Cardiac muscle cell (in vitro differentiated cells and primary cell): Measurements from ENCODE around the gene RICTOR. TPM values are rescaled to one million over a fixed set of nuclear protein-coding genes. Genes with fewer than 3 reads are reported as not detected.
"Not testable (repeated sequence)": the region's sequence is repeated elsewhere in the genome, so short reads cannot be mapped to it uniquely, and the experiment has no call there.

Experiments used
- DNase-seq, 2 donors: peaks; one replicate each; pipeline versions ENCODE4 v3.0.0 to v3.0.0-alpha.2; 2010 to 2017; ENCODE audit warnings: low read depth in 1 of 2, low spot score in 1 of 2
- H3K27ac ChIP-seq: fragments of 200-600 bp; sonication (generic); 2 replicates; pipeline ENCODE4 v1.5.1; 2016
- H3K27me3 ChIP-seq: fragments of 200-600 bp; sonication (generic); 2 replicates; pipeline ENCODE4 v1.6.0; 2016; ENCODE audit warnings: control low read depth
- H3K36me3 ChIP-seq: fragments of 200-600 bp; sonication (generic); 2 replicates; pipeline ENCODE4 v1.5.1; 2016; ENCODE audit warnings: control low read depth
- H3K4me1 ChIP-seq: fragments of 200-600 bp; sonication (generic); 2 replicates; pipeline ENCODE4 v1.8.1; 2017; ENCODE audit warnings: low read depth, mild to moderate bottlenecking, mixed run types
- H3K4me3 ChIP-seq: fragments of 200-600 bp; sonication (generic); 2 replicates; pipeline ENCODE4 v1.5.1; 2016; ENCODE audit warnings: mild to moderate bottlenecking
- H3K9me3 ChIP-seq: fragments of 200-600 bp; sonication (generic); 2 replicates; pipeline ENCODE4 v1.5.1; 2017; ENCODE audit warnings: low read depth, mild to moderate bottlenecking, control low read depth
- polyA plus RNA-seq: library from polyadenylated mRNA; unstranded; fragments of >200 nt; fragmentation: Nextera tagmentation; extraction: Ambion mirVana; gene quantifications from 2 replicates; pipeline ENCODE4 v1.2.1, GENCODE V29; 2016
- total RNA-seq: library from RNA; depleted of rRNA; stranded (reverse); fragments of >200 nt; gene quantifications from 2 replicates; pipeline ENCODE4 v1.2.3, GENCODE V29; 2016
- TF ChIP-seq, protein P1 (sequence below): IDR thresholded peaks from 2 replicates; pipeline ENCODE4 v1.5.1; 2012; ENCODE audit warnings: low read depth, mild to moderate bottlenecking, low read length

The RICTOR gene
- total and polyA plus RNA-seq, 2 experiments from 2014 or later = 6.0 to 20.6 TPM

DNA sequence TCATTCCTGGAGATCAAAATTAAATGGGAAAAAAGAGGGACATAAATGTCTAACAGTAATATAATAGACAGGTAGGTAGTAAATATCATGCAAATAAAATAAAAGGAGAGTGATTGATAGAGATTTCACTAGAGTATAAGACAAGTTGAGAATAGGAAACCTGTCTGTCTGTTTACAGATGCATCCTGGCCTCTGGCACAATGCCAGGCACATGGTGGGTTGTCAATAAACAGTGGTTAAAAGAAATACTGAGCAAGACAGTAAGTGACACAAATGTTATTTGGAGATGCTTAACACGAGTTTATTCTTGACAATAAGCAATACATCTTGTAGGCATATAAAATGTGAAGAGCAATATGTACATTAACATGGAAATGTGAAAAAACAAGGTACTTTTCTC is 33.3 kb downstream of the RICTOR start:
- TF ChIP-seq, protein P1, sequence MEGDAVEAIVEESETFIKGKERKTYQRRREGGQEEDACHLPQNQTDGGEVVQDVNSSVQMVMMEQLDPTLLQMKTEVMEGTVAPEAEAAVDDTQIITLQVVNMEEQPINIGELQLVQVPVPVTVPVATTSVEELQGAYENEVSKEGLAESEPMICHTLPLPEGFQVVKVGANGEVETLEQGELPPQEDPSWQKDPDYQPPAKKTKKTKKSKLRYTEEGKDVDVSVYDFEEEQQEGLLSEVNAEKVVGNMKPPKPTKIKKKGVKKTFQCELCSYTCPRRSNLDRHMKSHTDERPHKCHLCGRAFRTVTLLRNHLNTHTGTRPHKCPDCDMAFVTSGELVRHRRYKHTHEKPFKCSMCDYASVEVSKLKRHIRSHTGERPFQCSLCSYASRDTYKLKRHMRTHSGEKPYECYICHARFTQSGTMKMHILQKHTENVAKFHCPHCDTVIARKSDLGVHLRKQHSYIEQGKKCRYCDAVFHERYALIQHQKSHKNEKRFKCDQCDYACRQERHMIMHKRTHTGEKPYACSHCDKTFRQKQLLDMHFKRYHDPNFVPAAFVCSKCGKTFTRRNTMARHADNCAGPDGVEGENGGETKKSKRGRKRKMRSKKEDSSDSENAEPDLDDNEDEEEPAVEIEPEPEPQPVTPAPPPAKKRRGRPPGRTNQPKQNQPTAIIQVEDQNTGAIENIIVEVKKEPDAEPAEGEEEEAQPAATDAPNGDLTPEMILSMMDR = no peak
- no peak overlapping the region for H3K27ac ChIP-seq
- H3K9me3 ChIP-seq = no peaks in the 10 kb centered on the region
- no peaks in the 10 kb centered on the region for H3K36me3 ChIP-seq
- no peak for DNase-seq
- no peaks in the 10 kb centered on the region for H3K27me3 ChIP-seq
- no peak overlapping the region for H3K4me3 ChIP-seq
- peaks cover 5% of the 10 kb centered on the region for H3K4me1 ChIP-seq

DNA sequence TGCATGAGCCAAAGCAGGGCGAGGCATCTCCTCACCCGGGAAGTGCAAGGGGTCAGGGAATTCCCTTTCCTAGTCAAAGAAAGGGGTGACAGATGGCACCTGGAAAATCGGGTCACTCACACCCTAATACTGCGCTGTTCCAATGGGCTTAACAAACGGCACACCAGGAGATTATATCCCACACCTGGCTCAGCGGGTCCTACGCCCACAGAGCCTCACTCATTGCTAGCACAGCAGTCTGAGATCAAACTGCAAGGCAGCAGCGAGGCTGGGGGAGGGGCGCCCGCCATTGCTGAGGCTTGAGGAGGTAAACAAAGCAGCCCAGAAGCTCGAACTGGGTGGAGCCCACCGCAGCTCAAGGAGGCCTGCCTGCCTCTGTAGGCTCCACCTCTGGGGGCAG is 39.7 kb downstream of the RICTOR start:
- not testable (repeated sequence) for H3K4me3 ChIP-seq, H3K36me3 ChIP-seq, H3K9me3 ChIP-seq, DNase-seq, H3K27ac ChIP-seq, H3K27me3 ChIP-seq, H3K4me1 ChIP-seq

DNA sequence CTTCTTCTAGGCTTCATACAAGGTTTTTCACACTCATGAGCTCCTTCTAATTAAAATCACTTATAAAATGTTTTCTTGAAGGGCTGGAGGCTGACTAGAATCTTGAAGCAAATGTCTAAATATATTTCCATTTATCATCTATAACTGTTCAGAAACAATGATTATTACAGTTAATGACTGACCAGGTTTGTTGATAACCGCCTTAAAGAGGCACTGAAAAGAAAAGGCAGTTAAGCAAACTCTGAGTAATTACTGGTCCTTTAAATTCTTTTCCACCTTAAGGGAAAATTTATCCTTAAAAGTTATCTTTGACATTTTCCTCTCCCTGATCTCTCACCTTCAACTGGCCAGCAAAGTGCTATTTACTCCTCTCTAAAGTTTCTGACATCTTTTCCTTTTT is 43.2 kb downstream of the RICTOR start:
- Histone ChIP-seq H3K36me3 (no peaks in the 10 kb centered on the region), H3K9me3 (no peaks in the 10 kb centered on the region), H3K4me1 (no peaks in the 10 kb centered on the region), H3K27ac (peak overlapping the region; percentile 4), H3K4me3 (no peak overlapping the region), H3K27me3 (no peaks in the 10 kb centered on the region)
- no peak for DNase-seq
- TF ChIP-seq, protein P1 = no peak

DNA sequence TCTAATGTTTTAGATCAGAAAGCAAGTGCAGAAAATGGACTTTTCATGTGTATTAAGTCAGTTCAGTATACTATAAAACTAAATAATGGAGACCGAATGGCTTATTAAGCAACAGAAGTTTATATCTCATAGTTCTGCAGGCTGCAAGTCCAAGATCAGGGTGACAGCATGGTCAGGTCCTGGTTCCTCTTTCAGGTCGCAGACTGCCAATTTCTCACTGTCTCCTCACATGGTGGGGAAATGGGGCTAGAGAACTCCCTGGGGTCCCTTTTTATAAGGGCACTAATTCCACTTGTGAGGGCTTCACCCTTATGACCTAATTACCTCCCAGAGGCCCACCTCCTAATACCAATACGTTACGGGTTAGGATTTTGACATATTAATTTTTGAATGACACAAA is 48.7 kb downstream of the RICTOR start:
- Histone ChIP-seq H3K9me3 (no peaks in the 10 kb centered on the region), H3K4me3 (no peak overlapping the region), H3K4me1 (no peaks in the 10 kb centered on the region), H3K27ac (no peak overlapping the region), H3K27me3 (no peaks in the 10 kb centered on the region), H3K36me3 (no peaks in the 10 kb centered on the region)
- no peak for DNase-seq
- TF ChIP-seq, protein P1 = no peak

DNA sequence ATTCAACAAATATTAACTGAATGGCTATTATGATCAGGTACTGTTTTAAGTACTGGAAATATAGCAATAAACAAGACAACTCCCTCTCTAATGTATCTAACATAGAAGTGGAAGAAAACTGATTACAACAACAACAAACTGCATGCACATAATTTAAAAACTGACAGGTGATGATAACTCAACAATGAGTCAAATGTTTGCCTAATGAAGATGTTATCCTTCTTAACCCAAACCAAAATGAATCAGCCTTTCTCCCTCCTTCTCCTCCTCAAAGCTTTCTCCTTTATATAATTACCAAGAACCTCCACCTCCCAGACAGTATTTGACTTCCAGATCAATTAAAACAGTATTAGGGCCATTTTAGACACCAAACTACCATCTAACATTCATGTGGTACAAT is 49.3 kb downstream of the RICTOR start:
- H3K27ac ChIP-seq = no peak overlapping the region
- TF ChIP-seq, protein P1 = no peak
- H3K36me3 ChIP-seq = no peaks in the 10 kb centered on the region
- H3K4me1 ChIP-seq = no peaks in the 10 kb centered on the region
- no peaks in the 10 kb centered on the region for H3K9me3 ChIP-seq
- no peaks in the 10 kb centered on the region for H3K27me3 ChIP-seq
- DNase-seq = no peak
- H3K4me3 ChIP-seq = no peak overlapping the region

DNA sequence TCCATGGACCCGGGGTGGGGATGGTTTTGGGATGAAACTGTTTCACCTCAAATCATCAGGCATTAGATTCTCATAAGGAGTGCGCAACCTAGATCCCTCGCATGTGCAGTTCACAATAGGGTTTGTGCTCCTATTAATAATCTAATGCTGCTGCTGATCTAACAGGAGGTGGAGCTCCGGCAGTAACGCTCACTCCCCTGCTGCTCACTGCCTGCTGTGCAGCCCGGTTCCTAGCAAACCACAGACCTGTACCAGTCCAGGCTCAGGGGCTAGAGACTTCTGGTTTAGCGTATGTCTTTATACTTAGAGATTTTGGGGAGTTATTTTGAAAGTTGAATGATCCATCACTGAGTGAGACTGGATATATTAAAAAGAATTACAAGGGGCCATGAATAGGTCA is 50.2 kb downstream of the RICTOR start:
- no peak overlapping the region for H3K27ac ChIP-seq
- no peaks in the 10 kb centered on the region for H3K27me3 ChIP-seq
- no peak overlapping the region for H3K4me3 ChIP-seq
- no peak for DNase-seq
- no peaks in the 10 kb centered on the region for H3K4me1 ChIP-seq
- no peaks in the 10 kb centered on the region for H3K9me3 ChIP-seq
- no peaks in the 10 kb centered on the region for H3K36me3 ChIP-seq
- TF ChIP-seq, protein P1 = no peak
